GF-D8 (cell line): ENCODE data around the gene AK2.

ENCODE experiments used
- DNase-seq: peaks from one replicate; lab custom pipeline; 2025; lab: John Stamatoyannopoulos, UW

The AK2 gene

GRCh38 chr1:33022650-33023200 lies 14.0 kb downstream of the AK2 start:
- no peak for DNase-seq

GRCh38 chr1:33021567-33022431 lies 14.9 kb downstream of the AK2 start:
- no peak for DNase-seq

- no peak for DNase-seq
These were observed 18.6 kb downstream of the AK2 start for GRCh38 chr1:33018112-33018511.

GRCh38 chr1:33017175-33017574 lies 19.5 kb downstream of the AK2 start:
- no peak for DNase-seq

GRCh38 chr1:33015216-33015615 lies 21.5 kb downstream of the AK2 start:
- DNase-seq: no peak

GRCh38 chr1:33014464-33015163 lies 22.1 kb downstream of the AK2 start:
- no peak for DNase-seq

GRCh38 chr1:33013791-33014190 lies 22.9 kb downstream of the AK2 start:
- no peak for DNase-seq

GRCh38 chr1:33012165-33012564 lies 24.5 kb downstream of the AK2 start:
- DNase-seq: no peak

- DNase-seq: no peak
These were observed 25.6 kb downstream of the AK2 start for GRCh38 chr1:33010932-33011731.

GRCh38 chr1:33009561-33009960 lies 27.1 kb downstream of the AK2 start:
- no peak for DNase-seq

GRCh38 chr1:33008051-33008914 lies 28.4 kb downstream of the AK2 start:
- DNase-seq: no peak

GRCh38 chr1:33007190-33008050 lies 29.3 kb downstream of the AK2 start:
- no peak for DNase-seq

- no peak for DNase-seq
These were observed 30.8 kb downstream of the AK2 start for GRCh38 chr1:33005838-33006421.

- no peak for DNase-seq
These were observed 31.4 kb downstream of the AK2 start for GRCh38 chr1:33005117-33005837.

GRCh38 chr1:33004613-33005012 lies 32.1 kb downstream of the AK2 start:
- DNase-seq: no peak

- no peak for DNase-seq
These were observed 33.0 kb downstream of the AK2 start for GRCh38 chr1:33003657-33004056.

GRCh38 chr1:33002006-33002405 lies 34.7 kb downstream of the AK2 start:
- no peak for DNase-seq

- no peak for DNase-seq
These were observed 35.4 kb downstream of the AK2 start for GRCh38 chr1:33001282-33001681.

- DNase-seq: no peak
These were observed 36.2 kb downstream of the AK2 start for GRCh38 chr1:33000427-33001026.
